ENCODE measurements around the gene FAM120AOS.

FAM120AOS gene

GRCh38 chr9:93463638-93464248 is 10.4 kb upstream of the FAM120AOS start (continued):
- TF ChIP-seq ZSCAN5A (tag by site-specific recombination; IDR thresholded peaks at IDR 0.05) (no peak), ZNF658 (tag by site-specific recombination; IDR thresholded peaks at IDR 0.05) (no peak), HOXD13 (CRISPR knock-in tag; IDR thresholded peaks at IDR 0.05; ENCODE audit: borderline replicate concordance) (no peak), YY1 (tag by site-specific recombination; IDR thresholded peaks at IDR 0.05) (no peak)

GRCh38 chr9:93461821-93462220 is 8.4 kb upstream of the FAM120AOS start:
- CTCF ChIA-PET = interaction anchor here (0.7 kb wide), 1 partner anchor 309 kb away, joined by 3 read pairs; no protein-coding TSS in a partner anchor
- no peak overlapping the region for H3K4me3 ChIP-seq (ENCODE audit: low read depth, low read length)

More at GRCh38 chr9:93461821-93462220, 8.4 kb upstream of the FAM120AOS start:
- Histone ChIP-seq H3K36me3 (ENCODE audit: control insufficient read depth in 2 of 2, insufficient read depth in 1 of 2, low read length in 2 of 2) (no peaks in the 10 kb centered on the region), H3K4me1 (ENCODE audit: control insufficient read depth, insufficient read depth, low read length) (peaks cover 26% of the 10 kb centered on the region), H3K27ac (ENCODE audit: extremely low read depth, low read depth, low read length) (no peak overlapping the region), H3K9me3 (ENCODE audit: control insufficient read depth, insufficient read depth, low read depth, low read length) (no peaks in the 10 kb centered on the region)
- POLR2A ChIA-PET = no interaction called here
- TF ChIP-seq ZNF354C (tag by site-specific recombination; IDR thresholded peaks at IDR 0.05; ENCODE audit: borderline replicate concordance, low read depth) (no peak), ZNF830 (tag by site-specific recombination; IDR thresholded peaks at IDR 0.05; ENCODE audit: low read depth) (no peak), ZNF549 (tag by site-specific recombination; IDR thresholded peaks at IDR 0.05) (no peak), ZNF155 (tag by site-specific recombination; IDR thresholded peaks at IDR 0.05) (no peak), ZFP3 (tag by site-specific recombination; IDR thresholded peaks at IDR 0.05; ENCODE audit: low read depth) (no peak), OVOL3 (tag by site-specific recombination; IDR thresholded peaks at IDR 0.05) (no peak), ZNF521 (tag by site-specific recombination; IDR thresholded peaks at IDR 0.05) (no peak), ZNF174 (tag by site-specific recombination; IDR thresholded peaks at IDR 0.05) (no peak), PATZ1 (tag by site-specific recombination; IDR thresholded peaks at IDR 0.05) (no peak), PRDM6 (tag by site-specific recombination; IDR thresholded peaks at IDR 0.05) (no peak), ZNF600 (tag by site-specific recombination; IDR thresholded peaks at IDR 0.05) (no peak), GFI1B (tag by site-specific recombination; IDR thresholded peaks at IDR 0.05) (no peak), ZBTB21 (tag by site-specific recombination; IDR thresholded peaks at IDR 0.05) (no peak), EGR2 (tag by site-specific recombination; IDR thresholded peaks at IDR 0.05; ENCODE audit: low read depth) (no peak), ZNF148 (tag by site-specific recombination; IDR thresholded peaks at IDR 0.05; ENCODE audit: borderline replicate concordance) (no peak), ZNF426 (tag by site-specific recombination; IDR thresholded peaks at IDR 0.05) (no peak)

Data from HEK293 (cell line).